Vagina (tissue), 2 donors: ENCODE measurements around the gene MADD. TPM values are rescaled to one million over a fixed set of nuclear protein-coding genes. Genes with fewer than 3 reads are reported as not detected.

Experiments
- DNase-seq, 2 donors: peaks; one replicate each; pipeline ENCODE4 v3.0.0-alpha.2; 2017; ENCODE audit errors: extremely low spot score in 2 of 2
- H3K27ac ChIP-seq: fragments of 200-600 bp; sonication (generic); one replicate; pipeline ENCODE4 v1.5.1; 2019
- H3K27me3 ChIP-seq: fragments of 200-600 bp; sonication (generic); one replicate; pipeline ENCODE4 v1.5.1; 2019
- H3K36me3 ChIP-seq, 2 donors: fragments of 200-600 bp; sonication (generic); one replicate each; pipeline ENCODE4 v1.5.1; 2017 to 2019
- H3K4me1 ChIP-seq: fragments of 200-600 bp; sonication (generic); one replicate; pipeline ENCODE4 v1.5.1; 2019
- H3K4me3 ChIP-seq, 2 donors: fragments of 200-600 bp; sonication (generic); 1 replicate in 1 of 2; 2 replicates in 1 of 2; pipeline ENCODE4 v1.5.1; 2016 to 2019
- H3K9me3 ChIP-seq: fragments of 200-600 bp; sonication (generic); one replicate; pipeline ENCODE4 v1.5.1; 2019
- POLR2A ChIP-seq, 2 donors: fragments of 450-650 bp; IDR thresholded peaks; one replicate each; pipeline ENCODE4 v1.6.1; 2017; ENCODE audit warnings: antibody characterized with exemption in 2 of 2, mild to moderate bottlenecking in 2 of 2, moderate library complexity in 2 of 2
- POLR2AphosphoS5 ChIP-seq, 2 donors: sonication (generic); formaldehyde crosslinking; IDR thresholded peaks; one replicate each; pipeline ENCODE4 v1.9.0; 2017; ENCODE audit warnings: antibody characterized with exemption in 2 of 2, mild to moderate bottlenecking in 2 of 2, low read depth in 1 of 2; ENCODE audit not compliant: insufficient read depth in 1 of 2
- intact Hi-C: fragments of 100-400 bp; cut with DNase I; formaldehyde crosslinking; loops from one replicate; pipeline ENCODE4 v1.15.1; 2023
- total RNA-seq: library from RNA; depleted of rRNA; stranded (reverse); fragments of >200 nt; gene quantifications from one replicate; pipeline ENCODE4 v1.2.3, GENCODE V29; 2016
- TF ChIP-seq, protein P1 (sequence below), 3 experiments: fragments of 450-650 bp in 2 of 3; fragments of 200-600 bp in 1 of 3; sonication (generic) in 1 of 3; IDR thresholded peaks; one replicate each; pipeline ENCODE4 v1.5.1; 2017 to 2019; ENCODE audit warnings: antibody characterized with exemption in 3 of 3, mild to moderate bottlenecking in 2 of 3, moderate library complexity in 2 of 3

Gene MADD
- total RNA-seq, 1 donor from 2014 or later = 56.5 TPM

DNA sequence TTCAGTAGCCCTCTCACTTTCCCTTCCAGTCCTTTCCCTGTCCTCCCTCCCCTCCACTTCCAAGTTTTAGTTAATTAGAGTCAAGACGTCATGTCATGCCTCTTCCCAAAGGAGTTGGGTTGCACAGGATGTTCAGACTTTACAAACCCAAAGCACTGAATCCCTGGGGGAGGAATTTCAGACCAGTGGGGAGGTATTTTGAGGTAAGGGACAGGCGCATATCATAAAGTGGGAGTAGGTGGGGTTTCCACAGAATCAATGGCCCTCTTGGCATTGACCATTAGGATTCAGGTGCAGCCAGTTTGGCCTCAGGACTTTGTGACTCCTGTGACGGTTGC is 20.6 kb upstream of the MADD start:
- no peaks in the 10 kb centered on the region for H3K9me3 ChIP-seq
- H3K27me3 ChIP-seq = no peaks in the 10 kb centered on the region
- H3K36me3 ChIP-seq = peaks cover 0 to 19% of the 10 kb centered on the region in 2 donors
- peaks cover 38% of the 10 kb centered on the region for H3K4me1 ChIP-seq
- peak overlapping the region; percentile 83 for H3K27ac ChIP-seq
- no peak for DNase-seq
- H3K4me3 ChIP-seq = peak overlapping the region; percentile 66 to 69
- TF ChIP-seq POLR2A (IDR thresholded peaks at IDR 0.05) (no peak), POLR2AphosphoS5 (IDR thresholded peaks at IDR 0.05; ENCODE audit: insufficient read depth in 1 of 2, low read depth in 1 of 2) (no peak)
- TF ChIP-seq, protein P1, sequence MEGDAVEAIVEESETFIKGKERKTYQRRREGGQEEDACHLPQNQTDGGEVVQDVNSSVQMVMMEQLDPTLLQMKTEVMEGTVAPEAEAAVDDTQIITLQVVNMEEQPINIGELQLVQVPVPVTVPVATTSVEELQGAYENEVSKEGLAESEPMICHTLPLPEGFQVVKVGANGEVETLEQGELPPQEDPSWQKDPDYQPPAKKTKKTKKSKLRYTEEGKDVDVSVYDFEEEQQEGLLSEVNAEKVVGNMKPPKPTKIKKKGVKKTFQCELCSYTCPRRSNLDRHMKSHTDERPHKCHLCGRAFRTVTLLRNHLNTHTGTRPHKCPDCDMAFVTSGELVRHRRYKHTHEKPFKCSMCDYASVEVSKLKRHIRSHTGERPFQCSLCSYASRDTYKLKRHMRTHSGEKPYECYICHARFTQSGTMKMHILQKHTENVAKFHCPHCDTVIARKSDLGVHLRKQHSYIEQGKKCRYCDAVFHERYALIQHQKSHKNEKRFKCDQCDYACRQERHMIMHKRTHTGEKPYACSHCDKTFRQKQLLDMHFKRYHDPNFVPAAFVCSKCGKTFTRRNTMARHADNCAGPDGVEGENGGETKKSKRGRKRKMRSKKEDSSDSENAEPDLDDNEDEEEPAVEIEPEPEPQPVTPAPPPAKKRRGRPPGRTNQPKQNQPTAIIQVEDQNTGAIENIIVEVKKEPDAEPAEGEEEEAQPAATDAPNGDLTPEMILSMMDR (IDR thresholded peaks at IDR 0.05) = no peak
- intact Hi-C loops = no loop called here

DNA sequence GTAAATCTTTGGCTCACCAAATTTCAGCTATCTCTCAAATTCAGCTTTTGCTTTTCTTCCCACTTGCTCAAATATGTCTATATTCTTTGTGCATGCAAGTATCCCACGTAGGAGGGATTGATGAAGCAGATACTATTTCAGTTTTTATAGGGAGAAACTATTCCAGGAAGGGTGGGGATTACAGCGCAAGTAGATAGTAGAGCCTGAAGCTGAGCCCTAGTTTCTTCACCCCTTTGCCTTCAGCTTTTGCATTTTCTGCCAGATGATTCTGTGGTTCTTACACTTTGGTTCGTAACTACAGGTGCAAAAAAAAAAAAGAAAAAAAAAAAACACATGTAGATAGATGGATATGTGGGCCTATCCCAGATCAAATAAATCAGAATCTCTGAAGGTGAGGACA is 18.2 kb upstream of the MADD start:
- Histone ChIP-seq H3K27me3 (no peaks in the 10 kb centered on the region), H3K27ac (no peak overlapping the region), H3K4me1 (peaks cover 55% of the 10 kb centered on the region), H3K4me3 (no peak overlapping the region), H3K9me3 (no peaks in the 10 kb centered on the region), H3K36me3 (no peaks in the 10 kb centered on the region)
- intact Hi-C loops = no loop called here
- no peak for DNase-seq
- no peak for TF ChIP-seq POLR2AphosphoS5 (IDR thresholded peaks at IDR 0.05; ENCODE audit: insufficient read depth in 1 of 2, low read depth in 1 of 2)
- TF ChIP-seq POLR2A (IDR thresholded peaks at IDR 0.05) = no peak
- TF ChIP-seq, protein P1 (IDR thresholded peaks at IDR 0.05) = no peak

DNA sequence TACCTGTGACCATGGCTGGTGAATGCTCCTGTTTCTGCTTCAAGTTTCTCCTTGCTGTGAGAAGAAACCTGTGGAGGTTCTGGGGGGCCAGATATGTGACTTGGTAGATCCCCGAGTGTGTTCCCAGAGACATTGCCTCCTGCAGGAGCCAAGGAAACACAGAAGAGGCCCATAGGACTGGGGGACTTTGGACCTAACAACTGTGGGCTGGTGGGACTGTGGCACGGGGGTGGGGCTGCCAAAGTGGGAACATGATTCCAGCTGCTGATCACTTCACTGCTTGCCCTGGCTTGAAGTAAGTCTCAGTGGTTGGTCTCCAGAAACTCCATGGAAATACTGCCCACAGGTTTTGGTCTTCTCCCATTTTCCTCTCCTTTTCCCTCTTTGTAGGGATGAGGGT is 16.3 kb upstream of the MADD start:
- no peaks in the 10 kb centered on the region for H3K36me3 ChIP-seq
- H3K27ac ChIP-seq = peak overlapping the region; percentile 85
- peaks cover 58% of the 10 kb centered on the region for H3K4me1 ChIP-seq
- H3K9me3 ChIP-seq = no peaks in the 10 kb centered on the region
- TF ChIP-seq POLR2A (IDR thresholded peaks at IDR 0.05) (no peak), POLR2AphosphoS5 (IDR thresholded peaks at IDR 0.05; ENCODE audit: insufficient read depth in 1 of 2, low read depth in 1 of 2) (no peak)
- TF ChIP-seq, protein P1 (IDR thresholded peaks at IDR 0.05) = no peak
- intact Hi-C loops = no loop called here
- DNase-seq = no peak
- no peaks in the 10 kb centered on the region for H3K27me3 ChIP-seq
- H3K4me3 ChIP-seq = no peak overlapping the region

DNA sequence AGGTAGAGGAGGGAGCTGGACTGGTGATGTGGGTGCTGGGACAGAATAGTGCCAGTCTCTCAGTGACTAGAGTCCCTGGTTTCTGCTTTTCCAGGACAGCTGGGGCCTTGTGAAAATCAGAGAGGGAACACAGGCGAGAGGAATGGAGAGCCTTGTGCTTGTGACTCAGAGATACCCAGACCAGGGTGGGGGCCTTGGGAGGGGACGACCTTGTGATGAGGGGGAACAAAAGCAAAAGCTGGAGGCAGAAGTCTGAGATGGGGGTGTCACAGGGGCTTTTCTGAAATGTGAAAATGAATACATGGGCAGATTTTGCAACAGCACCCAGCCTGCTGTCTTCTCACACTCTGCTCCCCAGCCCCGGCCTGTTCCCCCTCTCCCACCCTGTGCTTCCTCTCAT is 15.5 kb upstream of the MADD start:
- peak overlapping the region in 1 of 2 donors; percentile 37 for H3K4me3 ChIP-seq
- TF ChIP-seq POLR2A (IDR thresholded peaks at IDR 0.05) (peak in 1 of 2 donors; percentile 8), POLR2AphosphoS5 (IDR thresholded peaks at IDR 0.05; ENCODE audit: insufficient read depth in 1 of 2, low read depth in 1 of 2) (no peak)
- TF ChIP-seq, protein P1 (IDR thresholded peaks at IDR 0.05) = no peak
- H3K4me1 ChIP-seq = peaks cover 62% of the 10 kb centered on the region
- intact Hi-C loops = no loop called here
- H3K27me3 ChIP-seq = no peaks in the 10 kb centered on the region
- no peaks in the 10 kb centered on the region for H3K36me3 ChIP-seq
- no peak for DNase-seq
- H3K9me3 ChIP-seq = no peaks in the 10 kb centered on the region
- H3K27ac ChIP-seq = peak overlapping the region; percentile 85

DNA sequence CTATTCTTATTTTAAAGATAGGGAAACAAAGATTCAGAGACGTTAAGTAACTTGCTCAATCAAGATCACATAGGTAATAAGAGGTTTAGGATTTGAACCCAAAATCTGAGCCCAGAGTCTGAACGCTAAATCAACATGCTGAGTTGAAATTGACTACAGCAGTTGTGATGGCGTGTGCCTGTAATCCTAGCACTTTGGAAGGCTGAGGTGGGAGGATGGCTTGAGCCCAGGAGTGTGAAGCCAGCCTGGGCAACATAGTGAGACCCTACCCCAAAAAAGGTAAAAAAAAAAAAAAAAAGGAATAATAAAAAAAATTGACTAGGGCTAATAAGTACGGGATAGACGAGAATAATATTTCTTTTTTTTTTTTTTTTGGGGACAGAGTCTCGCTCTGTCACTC is 13.6 kb upstream of the MADD start:
- intact Hi-C loops = loop anchor here (5.0 kb wide), 2 partner anchors 39 to 79 kb away; partner anchors contain the start of gene ARFGAP2
- Histone ChIP-seq H3K36me3 (no peaks in the 10 kb centered on the region), H3K9me3 (no peaks in the 10 kb centered on the region), H3K27me3 (no peaks in the 10 kb centered on the region), H3K27ac (peak overlapping the region; percentile 85), H3K4me3 (no peak overlapping the region), H3K4me1 (peaks cover 68% of the 10 kb centered on the region)
- DNase-seq = no peak
- TF ChIP-seq POLR2AphosphoS5 (IDR thresholded peaks at IDR 0.05; ENCODE audit: insufficient read depth in 1 of 2, low read depth in 1 of 2) (no peak), POLR2A (IDR thresholded peaks at IDR 0.05) (no peak)
- TF ChIP-seq, protein P1 (IDR thresholded peaks at IDR 0.05) = no peak
